C1 segment of cervical spinal cord (tissue), 14 donors: ENCODE results near the gene CDC14B.

ENCODE experiments used
- DNase-seq, 14 donors: peaks; one replicate each; lab custom pipeline; 2025; lab: John Stamatoyannopoulos, UW

The CDC14B gene

GRCh38 chr9:96502539-96503373 lies 116.9 kb downstream of the CDC14B start:
- DNase-seq: peak in 1 of 14 donors; percentile 40

- peak in 7 of 14 donors; percentile 34 to 69 (median 43) for DNase-seq
Measured at GRCh38 chr9:96501633-96502538, 117.8 kb downstream of the CDC14B start.

- peak in 1 of 14 donors; percentile 18 for DNase-seq
Measured at GRCh38 chr9:96500696-96501632, 118.7 kb downstream of the CDC14B start.

- no peak for DNase-seq
Measured at GRCh38 chr9:96499257-96499656, 120.4 kb downstream of the CDC14B start.

GRCh38 chr9:96498796-96499195 lies 120.8 kb downstream of the CDC14B start:
- no peak for DNase-seq

- DNase-seq: no peak
Measured at GRCh38 chr9:96497117-96497399, 122.6 kb downstream of the CDC14B start.

- DNase-seq: no peak
Measured at GRCh38 chr9:96496368-96497116, 123.1 kb downstream of the CDC14B start.

GRCh38 chr9:96495341-96495740 lies 124.3 kb downstream of the CDC14B start:
- DNase-seq: no peak

GRCh38 chr9:96494215-96494800 lies 125.3 kb downstream of the CDC14B start:
- DNase-seq: no peak

- DNase-seq: no peak
Measured at GRCh38 chr9:96493757-96494156, 125.9 kb downstream of the CDC14B start.

- no peak for DNase-seq
Measured at GRCh38 chr9:96492993-96493531, 126.6 kb downstream of the CDC14B start.

- DNase-seq: no peak
Measured at GRCh38 chr9:96491880-96492525, 127.6 kb downstream of the CDC14B start.

- no peak for DNase-seq
Measured at GRCh38 chr9:96491079-96491879, 128.4 kb downstream of the CDC14B start.

GRCh38 chr9:96490534-96491078 lies 129.0 kb downstream of the CDC14B start:
- DNase-seq: no peak

- DNase-seq: no peak
Measured at GRCh38 chr9:96489482-96489979, 130.1 kb downstream of the CDC14B start.

GRCh38 chr9:96487949-96488348 lies 131.7 kb downstream of the CDC14B start:
- DNase-seq: peak in 1 of 14 donors; percentile 32

GRCh38 chr9:96487029-96487396 lies 132.6 kb downstream of the CDC14B start:
- no peak for DNase-seq

- DNase-seq: peak in 3 of 14 donors; percentile 15 to 35 (median 24)
Measured at GRCh38 chr9:96486386-96487028, 133.1 kb downstream of the CDC14B start.
